Measurements from ENCODE around the gene TTYH1. TPM values are rescaled to one million over a fixed set of nuclear protein-coding genes. Genes with fewer than 3 reads are reported as not detected.

TTYH1 gene
- total and polyA plus RNA-seq, 2 of the 4 experiments (the other 2 are of a cell fraction) = not detected

- Histone ChIP-seq H3K4me2 (ENCODE audit: low read depth, low read length) (no peak overlapping the region), H3K79me1 (ENCODE audit: low read depth in 1 of 2, low read length in 2 of 2) (no peaks in the 10 kb centered on the region), H3K9me1 (ENCODE audit: insufficient read depth, low read length) (no peaks in the 10 kb centered on the region), H2BK120ac (ENCODE audit: low read depth, low read length) (no peak overlapping the region), H3K27ac (ENCODE audit: insufficient read depth, low read length) (no peak overlapping the region), H3K36me3 (ENCODE audit: control insufficient read depth, insufficient read depth, low read length) (no peaks in the 10 kb centered on the region), H2BK20ac (ENCODE audit: low read depth, low read length) (no peak overlapping the region), H2AK5ac (ENCODE audit: low read depth, low read length) (no peak overlapping the region), H3K9ac (ENCODE audit: low read depth, low read length) (no peak overlapping the region), H3K14ac (replicated peaks; ENCODE audit: low read depth, low read length) (no peak overlapping the region), H2BK5ac (ENCODE audit: low read depth, low read length, poor library complexity, severe bottlenecking) (no peak overlapping the region), H4K20me1 (ENCODE audit: insufficient read depth, low read length) (no peaks in the 10 kb centered on the region), H3K23ac (ENCODE audit: low read depth, low read length) (no peak overlapping the region), H3K4me3 (ENCODE audit: insufficient read depth, low read depth, low read length) (no peak overlapping the region), H3K9me3 (ENCODE audit: control insufficient read depth, insufficient read depth, low read length) (no peaks in the 10 kb centered on the region), H2AK9ac (replicated peaks; ENCODE audit: low read depth, low read length, poor library complexity) (no peak overlapping the region), H2AFZ (replicated peaks; ENCODE audit: low read length, poor library complexity) (no peak overlapping the region), H3K18ac (ENCODE audit: low read depth, low read length) (no peak overlapping the region), H4K5ac (ENCODE audit: low read depth, low read length) (no peak overlapping the region), H3K27me3 (ENCODE audit: control insufficient read depth, insufficient read depth, low read length) (no peaks in the 10 kb centered on the region; the same call in 1 of the 2 replicates), H4K91ac (ENCODE audit: insufficient read depth, low read depth, low read length) (no peak overlapping the region), H3K4me1 (ENCODE audit: control insufficient read depth, insufficient read depth, low read length) (no peaks in the 10 kb centered on the region), H4K8ac (ENCODE audit: low read depth in 2 of 2, low read length in 2 of 2) (no peak overlapping the region), H3K4ac (ENCODE audit: low read depth, low read length) (no peak overlapping the region), H2BK15ac (ENCODE audit: low read depth, low read length) (no peak overlapping the region), H3K56ac (ENCODE audit: extremely low read depth, insufficient read depth, low read length) (no peak overlapping the region)
- no TSS peak for BruUV-seq (replicated peaks)
- ATAC-seq (ENCODE audit: low read depth) (no peak), DNase-seq (no peak)
- in situ Hi-C loops (cut with MboI; ENCODE audit: low sequenced_read_pairs) (no loop called here), intact Hi-C loops (cut with micrococcal nuclease) (no loop called here), dilution Hi-C loops (cut with HindIII; ENCODE audit: low sequenced_read_pairs, unreplicated experiment) (no loop called here)
- POLR2A ChIA-PET (ENCODE audit: unreplicated experiment) = no interaction called here
- no CpG with 5 or more reads among the region's 4 CpGs for WGBS, 2 experiments (ENCODE audit: extremely low coverage in 2 of 2, insufficient read length in 1 of 2)
- CTCF ChIA-PET = no interaction called here
- TF ChIP-seq POLR2A (IDR thresholded peaks at IDR 0.05; ENCODE audit: low read depth, low read length) = no peak
Measured at GRCh38 chr19:54389553-54389952, 25.7 kb upstream of the TTYH1 start.

Data from IMR-90 (cell line).